ENCODE data around the gene POMGNT1.

Gene POMGNT1

DNA sequence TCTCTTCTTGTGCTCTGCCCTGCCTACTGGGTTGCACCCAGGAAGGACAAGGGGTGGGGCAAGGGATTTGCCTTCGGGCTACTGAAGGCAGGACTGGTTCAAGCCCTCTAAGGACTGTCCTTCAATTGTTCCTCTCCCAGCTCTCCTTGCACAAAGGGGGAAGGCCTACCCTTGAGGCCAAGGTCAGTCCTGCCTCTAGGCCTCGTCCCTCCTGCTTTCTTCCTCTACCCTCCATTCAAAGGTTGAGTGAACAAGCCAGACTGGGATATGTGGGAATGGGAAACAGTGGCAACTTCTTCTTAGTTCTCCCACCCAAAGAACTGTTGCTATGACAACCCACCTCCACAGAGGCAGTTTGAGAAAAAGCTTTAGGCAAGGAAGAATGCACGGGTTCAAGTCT is 7.6 kb upstream of the POMGNT1 start:
- TF ChIP-seq, protein P1, sequence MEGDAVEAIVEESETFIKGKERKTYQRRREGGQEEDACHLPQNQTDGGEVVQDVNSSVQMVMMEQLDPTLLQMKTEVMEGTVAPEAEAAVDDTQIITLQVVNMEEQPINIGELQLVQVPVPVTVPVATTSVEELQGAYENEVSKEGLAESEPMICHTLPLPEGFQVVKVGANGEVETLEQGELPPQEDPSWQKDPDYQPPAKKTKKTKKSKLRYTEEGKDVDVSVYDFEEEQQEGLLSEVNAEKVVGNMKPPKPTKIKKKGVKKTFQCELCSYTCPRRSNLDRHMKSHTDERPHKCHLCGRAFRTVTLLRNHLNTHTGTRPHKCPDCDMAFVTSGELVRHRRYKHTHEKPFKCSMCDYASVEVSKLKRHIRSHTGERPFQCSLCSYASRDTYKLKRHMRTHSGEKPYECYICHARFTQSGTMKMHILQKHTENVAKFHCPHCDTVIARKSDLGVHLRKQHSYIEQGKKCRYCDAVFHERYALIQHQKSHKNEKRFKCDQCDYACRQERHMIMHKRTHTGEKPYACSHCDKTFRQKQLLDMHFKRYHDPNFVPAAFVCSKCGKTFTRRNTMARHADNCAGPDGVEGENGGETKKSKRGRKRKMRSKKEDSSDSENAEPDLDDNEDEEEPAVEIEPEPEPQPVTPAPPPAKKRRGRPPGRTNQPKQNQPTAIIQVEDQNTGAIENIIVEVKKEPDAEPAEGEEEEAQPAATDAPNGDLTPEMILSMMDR (conservative IDR thresholded peaks at IDR 0.05; ENCODE audit: control insufficient read depth, insufficient read depth, low read depth, low read length), result no peak
- DNase-seq (ENCODE audit: low read depth), result no peak
- H3K4me3 ChIP-seq (ENCODE audit: control insufficient read depth, low read depth, low read length), result no peak overlapping the region

DNA sequence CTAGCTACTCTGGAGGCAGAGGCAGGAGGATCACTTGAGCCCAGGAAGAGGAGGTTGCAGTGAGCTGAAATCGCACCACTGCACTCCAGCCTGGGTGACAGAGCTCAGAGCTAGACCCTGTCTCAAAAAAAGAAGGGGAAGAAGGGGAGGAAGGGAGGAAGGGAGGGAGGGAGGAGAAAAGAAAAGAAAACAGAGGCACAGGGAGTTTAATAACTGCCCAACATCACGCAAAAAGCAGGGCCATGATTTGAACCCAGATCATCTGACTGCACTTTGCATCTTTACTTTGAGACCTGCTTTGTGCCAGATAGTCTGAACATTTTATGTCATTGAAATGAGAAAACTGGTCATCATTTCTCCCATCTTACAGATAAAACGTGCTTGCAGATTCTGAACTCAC is 6.9 kb upstream of the POMGNT1 start:
- H3K4me3 ChIP-seq (ENCODE audit: control insufficient read depth, low read depth, low read length), result no peak overlapping the region
- TF ChIP-seq, protein P1 (conservative IDR thresholded peaks at IDR 0.05; ENCODE audit: control insufficient read depth, insufficient read depth, low read depth, low read length), result no peak
- no peak for DNase-seq (ENCODE audit: low read depth)

DNA sequence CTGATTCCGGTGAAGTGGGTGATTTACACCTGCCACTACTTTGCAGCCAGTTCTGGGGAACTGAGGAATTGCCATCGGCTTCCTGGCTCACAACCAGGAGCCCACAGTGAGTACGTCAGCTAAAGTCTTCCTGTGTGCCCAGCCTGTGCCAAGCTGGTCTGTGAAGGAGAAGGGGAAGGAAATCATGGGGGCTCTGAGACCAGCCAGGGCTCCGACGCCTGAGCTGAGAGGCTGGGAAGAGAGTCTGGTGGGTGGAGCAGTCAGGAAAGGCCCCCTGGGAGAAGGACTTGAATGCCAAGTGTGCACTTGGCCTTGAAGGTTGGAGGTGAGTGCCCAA is 6.1 kb upstream of the POMGNT1 start:
- peak overlapping the region; percentile 88 for H3K4me3 ChIP-seq (ENCODE audit: control insufficient read depth, low read depth, low read length)
- DNase-seq (ENCODE audit: low read depth), result no peak
- TF ChIP-seq, protein P1 (conservative IDR thresholded peaks at IDR 0.05; ENCODE audit: control insufficient read depth, insufficient read depth, low read depth, low read length), result no peak

DNA sequence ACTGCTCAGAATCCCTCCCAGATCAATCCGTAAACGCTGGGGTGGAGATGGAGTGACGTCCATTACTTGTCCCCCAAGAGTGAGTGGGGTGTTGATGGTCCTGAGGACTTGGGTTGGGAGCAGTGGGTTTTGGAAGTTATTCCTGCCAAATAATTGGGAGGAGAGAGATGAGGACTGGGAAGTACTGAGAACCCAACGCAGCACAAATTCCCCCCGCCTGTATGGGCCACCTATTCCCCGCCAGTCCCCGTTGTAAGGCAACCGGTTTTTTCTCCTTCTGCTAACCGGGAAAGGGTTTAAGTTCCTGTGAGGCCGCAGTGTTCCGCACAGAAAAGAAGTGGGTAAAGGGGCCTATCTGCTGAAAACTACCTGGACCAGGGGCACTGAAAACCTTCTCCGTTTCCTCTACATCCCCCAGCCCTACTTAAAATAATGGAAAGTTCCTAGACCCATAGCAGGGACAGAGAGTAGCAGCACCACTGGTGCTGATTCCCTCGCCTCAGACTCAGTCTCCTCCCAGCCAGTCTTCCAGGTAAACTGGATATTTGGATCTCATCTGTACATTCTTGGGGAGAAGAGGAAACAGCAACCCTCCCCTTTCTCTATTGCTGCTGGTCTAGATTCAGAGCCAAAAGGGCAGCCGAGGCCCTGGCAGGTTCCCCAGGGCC is 5.6 kb upstream of the POMGNT1 start:
- DNase-seq (ENCODE audit: low read depth), result no peak
- TF ChIP-seq, protein P1 (conservative IDR thresholded peaks at IDR 0.05; ENCODE audit: control insufficient read depth, insufficient read depth, low read depth, low read length), result no peak
- peak overlapping the region; percentile 88 for H3K4me3 ChIP-seq (ENCODE audit: control insufficient read depth, low read depth, low read length)

DNA sequence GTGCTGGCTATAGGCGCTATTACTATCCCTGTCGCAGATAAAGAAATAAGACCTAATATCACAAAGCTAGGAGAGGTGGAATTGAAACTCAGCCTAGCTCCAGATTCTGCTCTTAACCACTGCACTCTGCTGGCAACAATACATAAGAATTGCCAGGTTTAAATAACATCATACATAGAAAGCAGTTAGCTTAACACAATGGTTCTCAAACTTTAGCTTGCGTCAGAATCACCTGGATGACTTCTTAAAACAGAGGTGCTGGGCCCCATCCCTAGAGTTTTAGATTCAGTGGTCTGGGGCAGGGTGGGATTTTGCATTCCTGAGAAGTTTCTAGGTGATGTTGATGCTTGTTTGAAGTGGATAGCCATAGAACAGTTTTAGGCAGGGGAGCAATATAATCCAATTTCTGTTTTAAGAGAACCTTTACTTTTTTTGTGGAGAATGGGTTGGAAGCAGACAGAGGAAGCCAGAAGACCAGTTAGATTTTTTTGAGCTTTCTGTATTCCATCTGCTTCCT is 1.1 kb upstream of the POMGNT1 start:
- no peak for DNase-seq (ENCODE audit: low read depth)
- H3K4me3 ChIP-seq (ENCODE audit: control insufficient read depth, low read depth, low read length), result peak overlapping the region; percentile 80
- TF ChIP-seq, protein P1 (conservative IDR thresholded peaks at IDR 0.05; ENCODE audit: control insufficient read depth, insufficient read depth, low read depth, low read length), result no peak

DNA sequence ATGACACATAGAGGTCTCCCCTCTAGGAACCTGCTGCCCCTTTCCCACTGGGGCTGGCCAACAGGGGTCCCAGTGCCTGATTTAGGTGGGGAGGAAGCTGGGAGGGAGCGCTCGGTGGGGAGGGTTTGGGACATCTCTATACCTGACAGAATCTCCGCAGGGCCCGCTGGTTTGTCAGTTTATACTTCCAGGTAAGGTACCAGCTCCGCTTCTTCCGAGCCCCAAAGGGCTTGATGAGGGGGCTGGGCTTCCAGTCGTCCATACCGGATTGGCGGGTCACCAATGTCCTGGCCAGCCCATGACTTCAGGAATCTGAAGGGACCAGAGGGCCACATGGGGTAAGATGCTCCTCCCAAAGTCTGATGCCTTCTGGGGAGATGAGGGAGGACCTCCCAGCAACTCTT is 672 bp downstream of the POMGNT1 start:
- TF ChIP-seq, protein P1 (conservative IDR thresholded peaks at IDR 0.05; ENCODE audit: control insufficient read depth, insufficient read depth, low read depth, low read length), result no peak
- no peak for DNase-seq (ENCODE audit: low read depth)
- H3K4me3 ChIP-seq (ENCODE audit: control insufficient read depth, low read depth, low read length), result peak overlapping the region; percentile 86
